PC-9 (cell line): ENCODE data around the gene IL17D.

ENCODE experiments used
- CTCF ChIP-seq: fragments of 200-600 bp; sonication (generic); conservative IDR thresholded peaks from 2 replicates; pipeline ENCODE4 v1.6.1; 2017; ENCODE audit warnings: mixed run types, antibody characterized with exemption, mild to moderate bottlenecking, moderate library complexity
- EZH2 ChIP-seq: fragments of 200-600 bp; sonication (generic); IDR thresholded peaks from 2 replicates; pipeline ENCODE4 v1.8.0; 2017; ENCODE audit warnings: antibody characterized with exemption, low read depth

- no peak for TF ChIP-seq CTCF
- no peak for TF ChIP-seq EZH2
Observed at GRCh38 chr13:20760872-20761271, 57.4 kb downstream of the IL17D start.
